Measurements from ENCODE around the gene ATP4A. TPM values are rescaled to one million over a fixed set of nuclear protein-coding genes. Genes with fewer than 3 reads are reported as not detected.

Gene ATP4A
- total RNA-seq, 1 donor from 2014 or later = not detected

DNA sequence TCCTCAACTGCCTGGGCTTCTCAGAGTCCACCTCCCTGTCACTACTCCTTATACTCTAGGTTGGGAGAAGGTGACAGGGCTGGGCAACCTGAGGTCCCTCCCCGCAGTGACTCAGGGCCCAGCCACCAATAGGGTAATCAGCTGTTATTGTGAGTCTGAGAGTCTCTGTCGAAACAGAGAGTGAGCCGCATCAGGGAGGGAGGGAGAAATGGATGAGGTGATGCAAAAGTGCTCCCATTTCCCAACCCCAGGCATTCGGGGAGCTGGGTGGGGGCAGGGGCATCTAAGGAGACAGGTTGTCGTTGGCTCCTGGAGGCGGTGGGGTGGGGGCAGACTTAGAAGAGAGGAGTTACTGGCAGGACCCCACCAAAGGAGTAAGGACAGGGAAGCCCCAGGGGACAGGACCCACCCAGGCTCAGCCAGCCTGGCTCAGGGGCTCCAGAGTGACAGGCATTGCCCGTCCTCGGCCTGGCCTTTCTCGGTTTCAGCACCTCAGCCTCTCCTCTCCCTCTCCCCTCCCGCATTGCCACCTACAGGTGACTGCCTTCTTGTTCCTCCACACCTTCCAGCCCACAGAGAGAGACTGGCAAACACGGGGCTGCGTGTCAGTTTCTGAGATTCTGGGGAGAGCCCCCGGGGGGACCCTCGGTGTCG lies 49.7 kb downstream of the ATP4A start, which contains the start of gene DMKN:
DMKN (minus strand) TSS at position 22 of the 654 bp plus-strand sequence. CDS start 174 bp downstream, outside the sequence.
- no peak within 1 kb of the TSS for H3K27ac Mint-ChIP-seq (ENCODE audit: unreplicated experiment)
- H3K36me3 Mint-ChIP-seq (ENCODE audit: low read depth, unreplicated experiment) = no peaks in the 10 kb centered on the region
- H3K4me3 Mint-ChIP-seq (ENCODE audit: unreplicated experiment) = peak within 1 kb of the TSS; percentile 64
- no peaks in the 10 kb centered on the region for H3K9me3 Mint-ChIP-seq (ENCODE audit: unreplicated experiment)
- Histone ChIP-seq H3K79me2 (ENCODE audit: insufficient read depth, low read length) (no peaks in the 10 kb centered on the region), H3K4me2 (ENCODE audit: low read length) (peak within 1 kb of the TSS; percentile 26), H3K27ac (ENCODE audit: low read depth, low read length) (no peak within 1 kb of the TSS), H3K27me3 (ENCODE audit: insufficient read depth, low read length) (peaks cover 31% of the 10 kb centered on the region), H3K4me3 (ENCODE audit: insufficient read depth, low read depth, low read length) (no peak within 1 kb of the TSS), H3K36me3 (ENCODE audit: insufficient read depth, low read length) (no peaks in the 10 kb centered on the region), H2AFZ (ENCODE audit: low read depth, low read length) (peak within 1 kb of the TSS; percentile 47), H4K20me1 (ENCODE audit: insufficient read depth, low read length) (no peaks in the 10 kb centered on the region), H3K9ac (ENCODE audit: low read length) (no peak within 1 kb of the TSS), H3K9me3 (ENCODE audit: insufficient read depth, low read depth, low read length) (no peaks in the 10 kb centered on the region), H3K4me1 (ENCODE audit: insufficient read depth, low read length) (peaks cover 9% of the 10 kb centered on the region)
- H3K4me1 Mint-ChIP-seq (ENCODE audit: low read depth, unreplicated experiment) = peaks cover 13% of the 10 kb centered on the region
- no peak for FAIRE-seq
- no peak for DNase-seq (ENCODE audit: low read depth)
- peaks cover 16% of the 10 kb centered on the region for H3K27me3 Mint-ChIP-seq (ENCODE audit: low read depth, unreplicated experiment)
- TF ChIP-seq EZH2 (IDR thresholded peaks at IDR 0.05; ENCODE audit: insufficient read depth, low read length) = no peak
- TF ChIP-seq, protein P1, sequence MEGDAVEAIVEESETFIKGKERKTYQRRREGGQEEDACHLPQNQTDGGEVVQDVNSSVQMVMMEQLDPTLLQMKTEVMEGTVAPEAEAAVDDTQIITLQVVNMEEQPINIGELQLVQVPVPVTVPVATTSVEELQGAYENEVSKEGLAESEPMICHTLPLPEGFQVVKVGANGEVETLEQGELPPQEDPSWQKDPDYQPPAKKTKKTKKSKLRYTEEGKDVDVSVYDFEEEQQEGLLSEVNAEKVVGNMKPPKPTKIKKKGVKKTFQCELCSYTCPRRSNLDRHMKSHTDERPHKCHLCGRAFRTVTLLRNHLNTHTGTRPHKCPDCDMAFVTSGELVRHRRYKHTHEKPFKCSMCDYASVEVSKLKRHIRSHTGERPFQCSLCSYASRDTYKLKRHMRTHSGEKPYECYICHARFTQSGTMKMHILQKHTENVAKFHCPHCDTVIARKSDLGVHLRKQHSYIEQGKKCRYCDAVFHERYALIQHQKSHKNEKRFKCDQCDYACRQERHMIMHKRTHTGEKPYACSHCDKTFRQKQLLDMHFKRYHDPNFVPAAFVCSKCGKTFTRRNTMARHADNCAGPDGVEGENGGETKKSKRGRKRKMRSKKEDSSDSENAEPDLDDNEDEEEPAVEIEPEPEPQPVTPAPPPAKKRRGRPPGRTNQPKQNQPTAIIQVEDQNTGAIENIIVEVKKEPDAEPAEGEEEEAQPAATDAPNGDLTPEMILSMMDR (IDR thresholded peaks at IDR 0.05; ENCODE audit: insufficient read depth, low read depth, low read length) = no peak

DNA sequence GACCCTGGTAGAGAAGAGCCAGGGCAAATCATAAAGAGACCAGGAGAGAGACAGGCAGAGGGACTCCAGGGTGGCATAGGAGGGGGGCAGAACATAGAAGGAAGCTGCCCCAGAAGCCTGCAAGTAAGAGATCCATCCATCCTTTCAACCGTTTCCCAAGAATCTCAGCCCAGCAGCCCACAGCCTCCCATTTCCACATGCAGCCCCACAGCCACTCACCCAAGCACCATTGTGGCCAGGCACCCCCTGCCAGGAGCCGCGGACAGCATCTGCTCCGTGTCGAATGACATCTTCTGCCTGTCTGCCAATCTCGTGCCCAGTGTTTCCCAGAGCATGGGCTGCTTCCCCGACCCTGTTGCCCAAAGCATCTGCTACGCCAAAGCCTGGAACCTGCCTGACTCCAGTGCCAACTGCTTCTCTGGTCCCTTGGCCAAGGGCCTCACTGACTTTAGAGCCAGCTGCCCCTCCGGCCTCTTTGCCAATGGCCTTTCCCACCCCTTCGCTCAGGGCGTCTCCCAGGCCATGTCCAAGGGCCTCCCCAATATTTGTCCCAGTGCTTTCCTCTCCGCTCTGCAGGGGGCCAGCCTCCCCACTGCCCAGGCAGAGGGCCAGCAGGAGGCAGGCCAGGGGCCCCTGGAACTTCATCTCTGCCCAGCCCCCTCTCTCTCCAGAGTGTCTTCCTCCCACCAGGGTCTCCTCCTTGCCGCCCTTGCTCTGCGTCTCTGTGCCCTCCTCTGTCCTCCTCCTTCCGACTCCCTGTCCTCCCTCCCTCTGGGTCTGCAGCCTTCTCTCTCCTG lies 50.4 kb downstream of the ATP4A start:
- Histone ChIP-seq H3K36me3 (ENCODE audit: insufficient read depth, low read length) (no peaks in the 10 kb centered on the region), H3K4me3 (ENCODE audit: insufficient read depth, low read depth, low read length) (no peak overlapping the region), H3K4me1 (ENCODE audit: insufficient read depth, low read length) (peaks cover 2% of the 10 kb centered on the region), H3K9me3 (ENCODE audit: insufficient read depth, low read depth, low read length) (no peaks in the 10 kb centered on the region), H3K27ac (ENCODE audit: low read depth, low read length) (no peak overlapping the region), H3K79me2 (ENCODE audit: insufficient read depth, low read length) (no peaks in the 10 kb centered on the region), H3K9ac (ENCODE audit: low read length) (no peak overlapping the region), H4K20me1 (ENCODE audit: insufficient read depth, low read length) (no peaks in the 10 kb centered on the region), H2AFZ (ENCODE audit: low read depth, low read length) (no peak overlapping the region), H3K27me3 (ENCODE audit: insufficient read depth, low read length) (peaks cover 38% of the 10 kb centered on the region), H3K4me2 (ENCODE audit: low read length) (no peak overlapping the region)
- no peaks in the 10 kb centered on the region for H3K36me3 Mint-ChIP-seq (ENCODE audit: low read depth, unreplicated experiment)
- H3K27ac Mint-ChIP-seq (ENCODE audit: unreplicated experiment) = no peak overlapping the region
- H3K27me3 Mint-ChIP-seq (ENCODE audit: low read depth, unreplicated experiment) = peaks cover 16% of the 10 kb centered on the region
- DNase-seq (ENCODE audit: low read depth) = no peak
- TF ChIP-seq EZH2 (IDR thresholded peaks at IDR 0.05; ENCODE audit: insufficient read depth, low read length) = no peak
- TF ChIP-seq, protein P1 (IDR thresholded peaks at IDR 0.05; ENCODE audit: insufficient read depth, low read depth, low read length) = no peak
- peak overlapping the region; percentile 64 for H3K4me3 Mint-ChIP-seq (ENCODE audit: unreplicated experiment)
- FAIRE-seq = no peak
- H3K9me3 Mint-ChIP-seq (ENCODE audit: unreplicated experiment) = no peaks in the 10 kb centered on the region
- peaks cover 8% of the 10 kb centered on the region for H3K4me1 Mint-ChIP-seq (ENCODE audit: low read depth, unreplicated experiment)
